COLO668 (cell line): Measurements from ENCODE around the gene IGSF23.
"Not testable (repeated sequence)": the region's sequence is repeated elsewhere in the genome, so short reads cannot be mapped to it uniquely, and the experiment has no call there.

Source experiments
- DNase-seq: peaks from one replicate; lab custom pipeline; 2025; ENCODE audit not compliant: unreplicated experiment; lab: John Stamatoyannopoulos, UW

IGSF23 gene

GRCh38 chr19:44611812-44612295 is 1.5 kb upstream of the IGSF23 start:
- peak; percentile 32 for DNase-seq

DNA sequence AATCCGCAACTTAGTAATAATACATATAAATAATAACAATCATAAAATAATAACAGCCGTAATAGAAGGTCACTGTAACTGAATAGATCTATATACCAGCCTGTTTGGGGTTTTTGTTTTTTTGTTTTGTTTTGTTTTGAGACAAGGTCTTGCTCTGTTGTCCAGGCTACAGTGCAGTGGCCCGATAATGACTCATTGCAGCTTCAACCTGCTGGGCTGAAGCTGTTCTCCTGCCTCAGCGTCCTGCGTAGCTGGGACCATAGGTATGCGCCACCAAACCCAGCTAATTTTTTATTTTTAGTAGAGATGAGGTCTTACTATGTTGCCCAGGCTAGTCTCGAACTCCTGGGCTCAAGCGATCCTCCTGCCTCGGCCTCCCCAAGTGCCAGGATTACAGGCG is 950 bp downstream of the IGSF23 start:
- DNase-seq = no peak

DNA sequence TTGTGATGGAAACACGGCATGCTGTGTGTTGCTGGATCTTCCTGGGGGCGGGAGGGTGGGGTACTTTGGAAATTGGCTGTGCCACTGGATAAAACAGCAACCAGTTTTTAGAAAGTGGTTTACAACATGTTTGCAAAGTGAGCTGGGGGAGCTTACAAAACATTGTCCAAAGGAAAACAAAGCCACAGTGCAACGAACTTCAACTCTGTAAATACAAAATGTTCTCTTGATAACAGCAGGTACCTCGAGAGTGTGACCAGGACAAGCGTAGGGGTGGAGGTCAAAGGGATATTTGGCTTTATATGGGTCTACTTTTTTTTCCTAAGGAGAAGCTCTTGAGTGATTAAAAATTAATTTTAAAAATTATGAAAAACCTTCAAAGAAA is 2.5 kb downstream of the IGSF23 start:
- no peak for DNase-seq

- DNase-seq = no peak
These were observed 3.9 kb downstream of the IGSF23 start for GRCh38 chr19:44617110-44617880.

GRCh38 chr19:44618640-44619357 is 5.4 kb downstream of the IGSF23 start:
- no peak for DNase-seq

GRCh38 chr19:44620667-44621066 is 7.3 kb downstream of the IGSF23 start:
- no peak for DNase-seq

DNA sequence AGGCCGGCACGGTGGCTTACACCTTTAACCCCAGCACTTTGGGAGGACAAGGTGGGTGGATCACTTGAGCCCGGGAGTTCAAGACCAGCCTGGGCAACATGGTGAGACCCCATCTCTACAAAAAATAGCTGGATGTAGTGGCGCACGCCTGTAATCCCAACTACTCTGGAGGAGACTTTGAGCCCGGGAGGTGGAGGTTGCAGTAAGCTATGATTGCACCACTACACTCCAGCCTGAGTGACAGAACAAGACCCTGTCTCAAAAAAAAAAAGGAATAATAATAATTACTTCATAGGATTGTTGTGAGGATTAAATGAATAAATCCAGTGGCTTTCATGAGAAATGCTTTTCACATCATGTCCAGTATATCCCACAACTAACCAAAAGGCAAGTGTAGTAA is 8.0 kb downstream of the IGSF23 start:
- no peak for DNase-seq

- no peak for DNase-seq
These were observed 9.7 kb downstream of the IGSF23 start for GRCh38 chr19:44623080-44623479.

GRCh38 chr19:44623626-44624025 is 10.3 kb downstream of the IGSF23 start:
- no peak for DNase-seq

DNA sequence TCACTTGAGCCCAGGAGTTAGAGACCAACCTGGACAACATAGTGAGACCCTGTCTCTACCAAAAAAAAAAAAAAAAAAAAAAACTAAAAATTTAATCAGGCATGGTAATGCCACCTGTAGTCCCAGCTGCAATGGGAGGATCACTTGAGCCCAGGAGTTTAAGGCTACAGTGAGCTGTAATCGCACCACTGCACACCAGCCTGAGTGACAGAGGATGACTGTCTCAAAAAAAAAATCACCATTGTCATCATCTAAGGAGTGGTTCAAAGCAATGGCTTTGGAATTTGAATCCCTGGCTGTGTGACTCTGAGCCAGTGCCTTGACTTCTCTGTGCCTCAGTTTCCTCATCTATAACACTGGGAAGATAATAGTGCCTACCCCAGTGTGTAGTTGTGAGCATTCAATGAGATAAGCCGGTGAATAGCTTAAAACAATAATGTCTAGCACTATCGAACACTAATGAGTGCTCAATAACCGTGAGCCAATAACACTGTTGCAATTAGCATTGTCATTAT is 11.5 kb downstream of the IGSF23 start:
- DNase-seq = no peak

DNA sequence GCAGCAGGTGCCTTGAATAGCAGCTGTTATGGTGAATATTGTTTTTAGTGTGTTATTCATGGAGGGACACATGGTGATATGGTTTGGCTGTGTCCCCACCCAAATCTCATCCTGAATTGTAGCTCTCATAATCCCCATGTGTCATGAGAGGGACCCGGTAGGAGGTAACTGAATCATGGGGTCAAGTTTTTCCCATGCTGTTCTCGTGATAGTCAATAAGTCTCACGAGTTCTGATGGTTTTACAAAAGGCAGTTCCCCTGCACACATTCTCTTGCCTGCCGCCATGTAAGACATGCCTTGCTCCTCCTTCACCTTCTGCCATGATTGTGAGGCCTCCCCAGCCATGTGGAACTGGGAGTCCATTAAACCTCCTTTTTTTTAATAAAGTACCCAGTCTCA is 12.3 kb downstream of the IGSF23 start:
- DNase-seq = not testable (repeated sequence)

DNA sequence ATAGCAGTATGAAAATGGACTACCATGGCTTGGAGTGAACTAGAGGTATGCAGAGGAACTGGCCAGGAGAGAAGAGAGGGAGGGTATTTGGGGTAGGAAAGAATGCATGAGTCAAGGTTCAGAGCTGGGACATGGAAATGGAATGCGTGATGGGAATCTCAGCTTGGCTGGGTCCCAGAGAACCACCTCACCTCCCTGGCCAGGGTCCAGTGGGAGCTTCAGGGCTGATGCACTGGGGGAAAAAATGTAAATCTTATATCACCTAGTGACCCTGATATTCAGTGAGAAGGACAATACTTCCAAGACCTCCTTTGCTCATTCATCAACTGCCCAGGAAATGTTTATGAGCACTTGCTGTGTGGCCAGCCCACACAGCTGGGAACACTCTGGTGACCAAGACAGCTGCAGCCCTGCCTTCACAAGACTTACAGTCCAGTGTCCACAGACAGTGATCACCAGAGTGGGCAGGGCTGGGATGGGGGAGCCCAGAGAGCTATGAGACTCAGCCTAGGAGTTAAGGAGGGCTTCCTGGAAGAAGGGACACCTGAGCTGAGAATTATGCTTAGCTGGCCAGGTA is 12.8 kb downstream of the IGSF23 start:
- DNase-seq = no peak

DNA sequence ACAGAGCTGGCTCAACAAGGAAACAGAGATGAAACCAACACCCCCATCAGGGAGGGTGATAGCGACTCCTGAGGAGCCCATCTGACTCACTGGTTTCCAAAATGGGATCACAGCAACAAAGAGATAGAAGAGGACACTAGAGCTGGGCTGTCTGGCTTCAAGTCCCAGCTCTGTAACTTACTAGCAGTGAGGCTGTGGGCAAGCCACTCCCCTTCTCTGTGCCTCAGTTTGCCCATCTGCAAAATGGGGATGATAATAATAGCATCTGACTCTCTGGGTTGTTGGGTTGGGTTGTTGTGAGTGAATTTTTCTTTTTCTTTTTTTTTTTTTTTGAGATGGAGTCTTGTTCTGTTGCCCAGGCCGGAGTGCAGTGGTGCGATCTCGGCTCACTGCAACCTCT is 14.3 kb downstream of the IGSF23 start:
- DNase-seq = no peak

- no peak for DNase-seq
These were observed 15.4 kb downstream of the IGSF23 start for GRCh38 chr19:44628793-44629192.

DNA sequence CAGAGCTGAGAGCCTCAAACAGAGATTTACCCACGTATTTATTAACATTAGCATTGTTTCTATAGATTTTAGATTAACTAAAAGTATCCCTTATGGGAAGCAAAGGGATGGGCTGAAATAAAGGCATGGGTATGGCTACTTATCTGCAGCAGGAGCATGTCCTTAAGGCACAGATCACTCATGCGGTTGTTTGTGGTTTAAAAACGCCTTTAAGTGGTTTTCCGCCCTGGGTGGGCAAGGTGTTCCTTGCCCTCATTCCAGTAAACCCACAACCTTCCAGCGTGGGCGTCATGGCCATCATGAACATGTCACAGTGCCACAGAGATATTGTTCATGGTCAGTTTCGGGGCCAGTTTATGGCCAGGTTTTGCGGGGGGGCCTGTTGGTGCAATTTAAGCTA is 18.2 kb downstream of the IGSF23 start:
- not testable (repeated sequence) for DNase-seq

DNA sequence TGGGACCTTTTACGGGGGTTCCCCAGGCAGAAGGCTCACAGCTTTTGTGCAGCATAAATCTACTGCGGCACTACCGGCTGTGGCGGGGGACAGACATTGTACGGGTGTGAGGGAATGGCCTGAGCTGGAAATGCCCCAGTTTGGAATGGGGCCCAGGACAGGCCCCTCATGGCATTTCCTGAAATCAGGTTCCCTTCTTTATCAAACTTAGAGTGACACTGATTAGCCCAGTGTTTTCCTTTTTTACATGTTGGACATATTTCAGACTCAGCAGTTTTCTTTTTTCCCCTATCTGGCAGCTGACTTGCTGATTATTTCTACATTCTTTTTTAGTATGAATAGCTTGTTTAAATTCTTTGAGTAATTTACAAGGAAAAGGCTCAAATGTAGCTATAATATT is 20.7 kb downstream of the IGSF23 start:
- not testable (repeated sequence) for DNase-seq

- no peak for DNase-seq
These were observed 21.4 kb downstream of the IGSF23 start for GRCh38 chr19:44634785-44635184.

- no peak for DNase-seq
These were observed 22.4 kb downstream of the IGSF23 start for GRCh38 chr19:44635581-44636438.

GRCh38 chr19:44636439-44637389 is 23.4 kb downstream of the IGSF23 start:
- DNase-seq = no peak

DNA sequence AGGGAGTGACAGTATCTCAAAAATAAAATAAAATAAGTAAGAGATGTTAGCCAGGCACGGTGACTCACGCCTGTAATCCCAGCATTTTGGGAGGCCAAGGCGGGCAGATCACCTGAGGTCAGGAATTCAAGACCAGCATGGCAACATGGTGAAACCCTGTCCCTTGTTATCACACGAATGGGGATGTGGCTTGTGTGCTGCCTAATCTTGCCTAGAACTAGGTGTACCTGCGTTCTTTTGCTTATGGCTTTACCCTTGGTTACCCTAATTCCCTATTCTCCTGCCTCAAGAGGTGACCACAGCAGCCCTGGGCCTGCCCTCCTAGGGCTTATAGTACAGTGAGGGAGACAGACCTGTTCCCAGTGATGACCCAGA is 24.0 kb downstream of the IGSF23 start:
- no peak for DNase-seq
